ENCODE measurements around the gene SF3A1. TPM values are rescaled to one million over a fixed set of nuclear protein-coding genes. Genes with fewer than 3 reads are reported as not detected.
A peak's percentile ranks its signal among the peaks of the same experiment; 100 is the strongest.

SF3A1 gene
- total and polyA plus RNA-seq, 2 of the 13 experiments (the other 11 are each of a cell fraction or from before 2014, with no cell fraction given), result 10.0 to 22.0 TPM

DNA sequence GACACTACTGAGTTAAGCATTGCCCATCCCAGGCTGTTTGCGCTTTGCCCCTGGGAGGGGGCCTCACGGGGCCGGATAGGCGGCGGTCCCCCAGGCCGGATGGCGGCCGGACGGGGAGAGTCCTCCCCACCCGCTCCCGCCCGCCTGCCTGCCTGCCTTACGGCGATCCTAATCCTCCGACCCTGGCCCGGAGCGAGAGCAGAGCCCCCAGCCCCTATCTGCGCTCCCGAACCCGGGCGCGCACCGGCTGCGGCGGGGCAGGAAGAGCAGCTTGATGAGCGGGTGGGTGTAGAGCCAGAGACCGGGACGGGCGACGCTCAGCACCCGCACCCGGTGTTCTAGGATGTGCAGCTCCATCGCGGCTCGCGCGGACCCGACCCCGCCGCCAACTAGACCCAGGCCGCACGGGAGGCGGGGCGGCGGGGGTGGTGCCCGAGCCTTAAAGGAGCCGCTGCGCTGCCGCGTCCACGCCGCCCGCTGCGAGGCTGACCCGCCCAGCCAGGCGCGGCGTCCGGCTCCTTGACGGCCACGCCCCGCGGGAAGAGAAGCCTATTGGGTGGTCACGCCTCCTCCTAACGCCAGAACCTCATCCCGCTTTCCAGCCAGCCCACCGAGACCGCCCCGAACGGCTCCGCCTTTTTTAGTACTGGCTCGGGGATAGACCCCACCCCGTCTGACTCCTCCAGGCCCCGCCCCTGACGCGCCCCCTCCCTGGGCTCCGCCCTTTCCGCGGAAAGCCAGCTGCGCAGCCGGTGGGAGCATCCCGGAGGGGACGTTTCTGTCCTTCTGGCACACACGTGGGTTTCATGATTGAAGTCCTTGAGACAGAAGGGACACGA is 67.3 kb downstream of the SF3A1 start, which contains the start of gene CASTOR1 (continued):
- TF ChIP-seq ZNF230 (CRISPR knock-in tag; IDR thresholded peaks at IDR 0.05) (no peak), NCOA2 (CRISPR knock-in tag; IDR thresholded peaks at IDR 0.05) (peak; percentile 8; the same call in 1 of the 2 replicates), SUZ12 (IDR thresholded peaks at IDR 0.05; ENCODE audit: low read depth, low read length) (no peak), ASH2L (IDR thresholded peaks at IDR 0.05; ENCODE audit: insufficient read length, low read depth, low read length) (peak; percentile 29), ZNF543 (CRISPR knock-in tag; IDR thresholded peaks at IDR 0.05) (no peak), KLF12 (CRISPR knock-in tag; IDR thresholded peaks at IDR 0.05; ENCODE audit: borderline replicate concordance) (peak; percentile 64; the same call in 1 of the 2 replicates), IRF2 (CRISPR knock-in tag; IDR thresholded peaks at IDR 0.05) (no peak), SKI (IDR thresholded peaks at IDR 0.05; ENCODE audit: partially characterized antibody) (peak; percentile 76), TCF7L2 (IDR thresholded peaks at IDR 0.05; ENCODE audit: low read depth, low read length) (no peak)
- TF ChIP-seq, protein P1, sequence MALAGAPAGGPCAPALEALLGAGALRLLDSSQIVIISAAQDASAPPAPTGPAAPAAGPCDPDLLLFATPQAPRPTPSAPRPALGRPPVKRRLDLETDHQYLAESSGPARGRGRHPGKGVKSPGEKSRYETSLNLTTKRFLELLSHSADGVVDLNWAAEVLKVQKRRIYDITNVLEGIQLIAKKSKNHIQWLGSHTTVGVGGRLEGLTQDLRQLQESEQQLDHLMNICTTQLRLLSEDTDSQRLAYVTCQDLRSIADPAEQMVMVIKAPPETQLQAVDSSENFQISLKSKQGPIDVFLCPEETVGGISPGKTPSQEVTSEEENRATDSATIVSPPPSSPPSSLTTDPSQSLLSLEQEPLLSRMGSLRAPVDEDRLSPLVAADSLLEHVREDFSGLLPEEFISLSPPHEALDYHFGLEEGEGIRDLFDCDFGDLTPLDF (CRISPR knock-in tag; IDR thresholded peaks at IDR 0.05), result 0 out of 2 replicates have a peak, but pooled peaks have one; percentile 29
- TF ChIP-seq, protein P2, sequence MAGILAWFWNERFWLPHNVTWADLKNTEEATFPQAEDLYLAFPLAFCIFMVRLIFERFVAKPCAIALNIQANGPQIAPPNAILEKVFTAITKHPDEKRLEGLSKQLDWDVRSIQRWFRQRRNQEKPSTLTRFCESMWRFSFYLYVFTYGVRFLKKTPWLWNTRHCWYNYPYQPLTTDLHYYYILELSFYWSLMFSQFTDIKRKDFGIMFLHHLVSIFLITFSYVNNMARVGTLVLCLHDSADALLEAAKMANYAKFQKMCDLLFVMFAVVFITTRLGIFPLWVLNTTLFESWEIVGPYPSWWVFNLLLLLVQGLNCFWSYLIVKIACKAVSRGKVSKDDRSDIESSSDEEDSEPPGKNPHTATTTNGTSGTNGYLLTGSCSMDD (CRISPR knock-in tag; IDR thresholded peaks at IDR 0.05), result no peak
- TF ChIP-seq, protein P3, sequence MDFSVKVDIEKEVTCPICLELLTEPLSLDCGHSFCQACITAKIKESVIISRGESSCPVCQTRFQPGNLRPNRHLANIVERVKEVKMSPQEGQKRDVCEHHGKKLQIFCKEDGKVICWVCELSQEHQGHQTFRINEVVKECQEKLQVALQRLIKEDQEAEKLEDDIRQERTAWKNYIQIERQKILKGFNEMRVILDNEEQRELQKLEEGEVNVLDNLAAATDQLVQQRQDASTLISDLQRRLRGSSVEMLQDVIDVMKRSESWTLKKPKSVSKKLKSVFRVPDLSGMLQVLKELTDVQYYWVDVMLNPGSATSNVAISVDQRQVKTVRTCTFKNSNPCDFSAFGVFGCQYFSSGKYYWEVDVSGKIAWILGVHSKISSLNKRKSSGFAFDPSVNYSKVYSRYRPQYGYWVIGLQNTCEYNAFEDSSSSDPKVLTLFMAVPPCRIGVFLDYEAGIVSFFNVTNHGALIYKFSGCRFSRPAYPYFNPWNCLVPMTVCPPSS (IDR thresholded peaks at IDR 0.05), result no peak
- TF ChIP-seq, protein P4, sequence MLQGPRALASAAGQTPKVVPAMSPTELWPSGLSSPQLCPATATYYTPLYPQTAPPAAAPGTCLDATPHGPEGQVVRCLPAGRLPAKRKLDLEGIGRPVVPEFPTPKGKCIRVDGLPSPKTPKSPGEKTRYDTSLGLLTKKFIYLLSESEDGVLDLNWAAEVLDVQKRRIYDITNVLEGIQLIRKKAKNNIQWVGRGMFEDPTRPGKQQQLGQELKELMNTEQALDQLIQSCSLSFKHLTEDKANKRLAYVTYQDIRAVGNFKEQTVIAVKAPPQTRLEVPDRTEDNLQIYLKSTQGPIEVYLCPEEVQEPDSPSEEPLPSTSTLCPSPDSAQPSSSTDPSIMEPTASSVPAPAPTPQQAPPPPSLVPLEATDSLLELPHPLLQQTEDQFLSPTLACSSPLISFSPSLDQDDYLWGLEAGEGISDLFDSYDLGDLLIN (CRISPR knock-in tag; IDR thresholded peaks at IDR 0.05; ENCODE audit: borderline replicate concordance), result no peak
- TF ChIP-seq, protein P5, sequence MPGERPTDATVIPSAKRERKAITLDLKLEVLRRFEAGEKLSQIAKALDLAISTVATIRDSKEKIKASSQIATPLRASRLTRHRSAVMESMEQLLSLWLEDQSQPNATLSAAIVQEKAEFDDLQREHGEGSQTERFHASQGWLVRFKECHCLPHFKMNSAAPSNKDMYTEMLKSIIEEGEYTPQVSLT (CRISPR knock-in tag; IDR thresholded peaks at IDR 0.05; ENCODE audit: borderline replicate concordance, low read depth), result no peak
- TF ChIP-seq, protein P6, sequence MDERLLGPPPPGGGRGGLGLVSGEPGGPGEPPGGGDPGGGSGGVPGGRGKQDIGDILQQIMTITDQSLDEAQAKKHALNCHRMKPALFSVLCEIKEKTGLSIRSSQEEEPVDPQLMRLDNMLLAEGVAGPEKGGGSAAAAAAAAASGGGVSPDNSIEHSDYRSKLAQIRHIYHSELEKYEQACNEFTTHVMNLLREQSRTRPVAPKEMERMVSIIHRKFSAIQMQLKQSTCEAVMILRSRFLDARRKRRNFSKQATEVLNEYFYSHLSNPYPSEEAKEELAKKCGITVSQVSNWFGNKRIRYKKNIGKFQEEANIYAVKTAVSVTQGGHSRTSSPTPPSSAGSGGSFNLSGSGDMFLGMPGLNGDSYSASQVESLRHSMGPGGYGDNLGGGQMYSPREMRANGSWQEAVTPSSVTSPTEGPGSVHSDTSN (CRISPR knock-in tag; IDR thresholded peaks at IDR 0.05), result no peak
